ENCODE data around the gene TLR4.

The TLR4 gene

GRCh38 chr9:117681888-117682287, 22.3 kb upstream of the TLR4 start:
- H3K9me3 ChIP-seq (ENCODE audit: severe bottlenecking), result no peaks in the 10 kb centered on the region
- H3K4me3 ChIP-seq (ENCODE audit: severe bottlenecking), result no peak overlapping the region
- no peak for DNase-seq (ENCODE audit: low spot score)
- TF ChIP-seq CTCF (IDR thresholded peaks at IDR 0.05; ENCODE audit: poor library complexity, severe bottlenecking), result no peak
- no peaks in the 10 kb centered on the region for H3K36me3 ChIP-seq (ENCODE audit: low read depth)
- no peak for ATAC-seq (ENCODE audit: low read depth)
- H3K27me3 ChIP-seq (ENCODE audit: insufficient read depth, poor library complexity, severe bottlenecking), result no peaks in the 10 kb centered on the region
- peaks cover 32% of the 10 kb centered on the region for H3K4me1 ChIP-seq (ENCODE audit: insufficient read depth, poor library complexity, severe bottlenecking)
- H3K27ac ChIP-seq (ENCODE audit: poor library complexity, severe bottlenecking), result no peak overlapping the region

GRCh38 chr9:117682955-117683710, 21.1 kb upstream of the TLR4 start:
- H3K4me3 ChIP-seq (ENCODE audit: severe bottlenecking), result no peak overlapping the region
- H3K27me3 ChIP-seq (ENCODE audit: insufficient read depth, poor library complexity, severe bottlenecking), result no peaks in the 10 kb centered on the region
- H3K27ac ChIP-seq (ENCODE audit: poor library complexity, severe bottlenecking), result peak overlapping the region; percentile 40
- H3K9me3 ChIP-seq (ENCODE audit: severe bottlenecking), result no peaks in the 10 kb centered on the region
- peaks cover 29% of the 10 kb centered on the region for H3K4me1 ChIP-seq (ENCODE audit: insufficient read depth, poor library complexity, severe bottlenecking)
- TF ChIP-seq CTCF (IDR thresholded peaks at IDR 0.05; ENCODE audit: poor library complexity, severe bottlenecking), result no peak
- ATAC-seq (ENCODE audit: low read depth) (peak; percentile 54), DNase-seq (ENCODE audit: low spot score) (no peak)
- no peaks in the 10 kb centered on the region for H3K36me3 ChIP-seq (ENCODE audit: low read depth)

- no peak overlapping the region for H3K4me3 ChIP-seq (ENCODE audit: severe bottlenecking)
- no peak for TF ChIP-seq CTCF (IDR thresholded peaks at IDR 0.05; ENCODE audit: poor library complexity, severe bottlenecking)
- H3K27me3 ChIP-seq (ENCODE audit: insufficient read depth, poor library complexity, severe bottlenecking), result no peaks in the 10 kb centered on the region
- ATAC-seq (ENCODE audit: low read depth), result peak; percentile 14; the same call in 1 of the 3 replicates
- peaks cover 14% of the 10 kb centered on the region for H3K4me1 ChIP-seq (ENCODE audit: insufficient read depth, poor library complexity, severe bottlenecking)
- DNase-seq (ENCODE audit: low spot score), result no peak
- no peaks in the 10 kb centered on the region for H3K36me3 ChIP-seq (ENCODE audit: low read depth)
- no peak overlapping the region for H3K27ac ChIP-seq (ENCODE audit: poor library complexity, severe bottlenecking)
- no peaks in the 10 kb centered on the region for H3K9me3 ChIP-seq (ENCODE audit: severe bottlenecking)
These were observed 16.7 kb upstream of the TLR4 start for GRCh38 chr9:117687532-117687931.

GRCh38 chr9:117691367-117691766, 12.8 kb upstream of the TLR4 start:
- Histone ChIP-seq H3K27ac (ENCODE audit: poor library complexity, severe bottlenecking) (no peak overlapping the region), H3K27me3 (ENCODE audit: insufficient read depth, poor library complexity, severe bottlenecking) (no peaks in the 10 kb centered on the region), H3K4me3 (ENCODE audit: severe bottlenecking) (no peak overlapping the region), H3K4me1 (ENCODE audit: insufficient read depth, poor library complexity, severe bottlenecking) (peaks cover 4% of the 10 kb centered on the region), H3K36me3 (ENCODE audit: low read depth) (no peaks in the 10 kb centered on the region), H3K9me3 (ENCODE audit: severe bottlenecking) (no peaks in the 10 kb centered on the region)
- TF ChIP-seq CTCF (IDR thresholded peaks at IDR 0.05; ENCODE audit: poor library complexity, severe bottlenecking), result no peak
- DNase-seq (ENCODE audit: low spot score), result no peak
- ATAC-seq (ENCODE audit: low read depth), result no peak

GRCh38 chr9:117696154-117696553, 8.0 kb upstream of the TLR4 start:
- Histone ChIP-seq H3K4me3 (ENCODE audit: severe bottlenecking) (no peak overlapping the region), H3K27me3 (ENCODE audit: insufficient read depth, poor library complexity, severe bottlenecking) (no peaks in the 10 kb centered on the region), H3K27ac (ENCODE audit: poor library complexity, severe bottlenecking) (no peak overlapping the region), H3K9me3 (ENCODE audit: severe bottlenecking) (no peaks in the 10 kb centered on the region), H3K36me3 (ENCODE audit: low read depth) (no peaks in the 10 kb centered on the region), H3K4me1 (ENCODE audit: insufficient read depth, poor library complexity, severe bottlenecking) (no peaks in the 10 kb centered on the region)
- ATAC-seq (ENCODE audit: low read depth), result peak; percentile 46; the same call in 1 of the 3 replicates
- DNase-seq (ENCODE audit: low spot score), result no peak
- TF ChIP-seq CTCF (IDR thresholded peaks at IDR 0.05; ENCODE audit: poor library complexity, severe bottlenecking), result no peak

Measured in RWPE2 (cell line).